Measurements from ENCODE around the gene GDI1.
A peak's percentile ranks its signal among the peaks of the same experiment; 100 is the strongest.

- TF ChIP-seq POLR2A (IDR thresholded peaks at IDR 0.05), result no peak
- TF ChIP-seq CTCF (IDR thresholded peaks at IDR 0.05), result no peak
- no peak for TF ChIP-seq EP300 (IDR thresholded peaks at IDR 0.05)
- TF ChIP-seq POLR2AphosphoS5 (IDR thresholded peaks at IDR 0.05), result peak in 3 of 4 donors; percentile 24 to 39 (median 32)
Observed at GRCh38 chrX:154443992-154444754, 7.2 kb downstream of the GDI1 start, which contains the start of gene FAM50A.

All from sigmoid colon (tissue), 4 donors.